ENCODE results near the gene SLC39A9.

DNA sequence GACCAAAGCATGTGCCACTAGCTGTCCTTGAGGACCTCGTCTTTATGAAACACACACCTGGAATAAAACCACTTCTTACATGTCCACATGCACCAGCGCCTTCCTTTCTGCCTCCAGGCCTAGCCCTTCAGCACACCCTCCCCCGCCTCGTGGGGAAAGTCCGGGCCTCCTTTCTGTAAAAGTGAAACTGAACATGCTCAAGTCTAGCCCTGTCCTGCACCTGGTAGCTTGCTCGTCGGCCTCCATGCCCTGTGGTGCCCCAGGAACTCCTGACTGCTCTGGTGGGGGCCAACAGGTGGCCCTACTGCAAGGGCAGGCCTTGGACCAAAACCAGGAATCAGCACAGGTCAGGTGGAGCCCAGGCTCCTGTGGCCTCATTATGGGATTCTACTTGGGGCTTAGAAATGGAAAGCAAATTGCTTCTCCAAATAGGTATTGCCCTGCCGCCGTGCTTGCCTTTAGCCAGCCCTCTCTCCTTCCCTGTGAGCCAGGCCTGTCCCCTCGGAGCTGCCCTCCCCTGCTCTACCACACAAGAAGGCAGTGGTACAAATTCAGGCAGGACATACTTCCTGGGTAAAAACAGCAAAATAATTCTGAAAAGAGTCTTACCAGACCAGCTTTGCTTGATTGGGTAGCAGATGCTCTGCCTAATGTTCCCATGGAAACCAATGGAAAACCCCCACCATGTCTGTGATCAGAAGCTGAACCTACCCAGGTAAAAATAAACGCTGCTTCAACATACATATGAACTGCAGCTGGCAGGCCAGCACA, 43.9 kb upstream of the SLC39A9 start:
- TF ChIP-seq, protein P1, sequence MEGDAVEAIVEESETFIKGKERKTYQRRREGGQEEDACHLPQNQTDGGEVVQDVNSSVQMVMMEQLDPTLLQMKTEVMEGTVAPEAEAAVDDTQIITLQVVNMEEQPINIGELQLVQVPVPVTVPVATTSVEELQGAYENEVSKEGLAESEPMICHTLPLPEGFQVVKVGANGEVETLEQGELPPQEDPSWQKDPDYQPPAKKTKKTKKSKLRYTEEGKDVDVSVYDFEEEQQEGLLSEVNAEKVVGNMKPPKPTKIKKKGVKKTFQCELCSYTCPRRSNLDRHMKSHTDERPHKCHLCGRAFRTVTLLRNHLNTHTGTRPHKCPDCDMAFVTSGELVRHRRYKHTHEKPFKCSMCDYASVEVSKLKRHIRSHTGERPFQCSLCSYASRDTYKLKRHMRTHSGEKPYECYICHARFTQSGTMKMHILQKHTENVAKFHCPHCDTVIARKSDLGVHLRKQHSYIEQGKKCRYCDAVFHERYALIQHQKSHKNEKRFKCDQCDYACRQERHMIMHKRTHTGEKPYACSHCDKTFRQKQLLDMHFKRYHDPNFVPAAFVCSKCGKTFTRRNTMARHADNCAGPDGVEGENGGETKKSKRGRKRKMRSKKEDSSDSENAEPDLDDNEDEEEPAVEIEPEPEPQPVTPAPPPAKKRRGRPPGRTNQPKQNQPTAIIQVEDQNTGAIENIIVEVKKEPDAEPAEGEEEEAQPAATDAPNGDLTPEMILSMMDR (IDR thresholded peaks at IDR 0.05; ENCODE audit: poor library complexity) = no peak
- no peak for TF ChIP-seq EZH2 (IDR thresholded peaks at IDR 0.05; ENCODE audit: borderline replicate concordance)

Data from hepatocyte (in vitro differentiated cells).